ENCODE data around the gene ALS2CL.

Gene ALS2CL

DNA sequence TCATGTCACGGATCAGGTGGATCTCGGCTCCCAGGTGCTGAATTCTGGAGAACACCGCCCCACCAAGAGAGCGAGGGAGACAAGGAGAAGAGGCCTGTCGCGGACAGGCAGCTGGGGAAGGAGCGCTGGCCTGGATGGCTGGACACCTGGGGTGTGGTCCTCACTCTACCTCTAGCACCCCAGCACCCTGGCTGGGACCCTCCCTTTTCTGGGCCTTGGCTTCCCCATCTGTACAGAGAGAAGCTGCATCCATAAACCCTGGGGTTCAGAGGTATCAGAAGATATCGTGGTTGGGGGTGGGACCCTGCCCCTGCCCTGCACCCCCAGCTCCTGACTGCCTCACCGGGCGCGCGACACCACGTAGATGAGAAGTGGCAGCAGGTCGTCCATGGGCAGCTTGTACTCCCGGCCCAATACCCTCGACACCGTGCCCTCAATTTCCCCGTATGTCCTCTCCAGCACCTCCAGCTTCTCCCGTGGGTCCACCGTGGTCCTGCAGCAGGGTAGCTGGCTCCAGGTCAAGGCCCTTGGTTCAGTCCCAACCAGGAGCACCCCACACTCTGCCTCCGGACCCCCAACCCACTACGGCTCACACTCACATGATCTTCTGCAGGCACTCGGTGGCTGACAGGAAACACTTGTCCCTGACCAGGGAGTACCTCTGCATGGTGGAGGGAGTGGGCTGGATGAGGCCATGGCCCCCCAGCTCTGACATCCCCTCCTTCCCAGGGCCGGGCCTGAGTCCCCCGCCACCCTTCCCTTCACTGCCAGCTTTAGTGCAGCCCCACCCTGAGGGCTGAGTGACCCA is 21.7 kb downstream of the ALS2CL start:
- H3K27ac ChIP-seq (ENCODE audit: low read length) = no peak overlapping the region
- no peak overlapping the region for H2AFZ ChIP-seq (ENCODE audit: low read depth, low read length)
- H3K36me3 ChIP-seq (ENCODE audit: insufficient read depth, low read length) = no peaks in the 10 kb centered on the region
- H3K4me2 ChIP-seq (ENCODE audit: insufficient read depth, low read length) = no peak overlapping the region
- H3K27me3 ChIP-seq (ENCODE audit: insufficient read depth, low read length, poor library complexity) = no peaks in the 10 kb centered on the region
- ATAC-seq (ENCODE audit: insufficient read depth, low read depth) (no peak), DNase-seq (no peak)
- H3K4me3 ChIP-seq (ENCODE audit: low read depth in 1 of 2, low read length in 2 of 2) = no peak overlapping the region
- no peaks in the 10 kb centered on the region for H3K9me3 ChIP-seq (ENCODE audit: insufficient read depth, low read length, severe bottlenecking)
- no peaks in the 10 kb centered on the region for H4K20me1 ChIP-seq (ENCODE audit: insufficient read depth, low read length)
- H3K4me1 ChIP-seq (ENCODE audit: insufficient read depth, low read length) = no peaks in the 10 kb centered on the region
- H3K9ac ChIP-seq (ENCODE audit: low read depth, low read length) = no peak overlapping the region
- H3K79me2 ChIP-seq (ENCODE audit: insufficient read depth, low read length) = no peaks in the 10 kb centered on the region
- TF ChIP-seq, protein P1, sequence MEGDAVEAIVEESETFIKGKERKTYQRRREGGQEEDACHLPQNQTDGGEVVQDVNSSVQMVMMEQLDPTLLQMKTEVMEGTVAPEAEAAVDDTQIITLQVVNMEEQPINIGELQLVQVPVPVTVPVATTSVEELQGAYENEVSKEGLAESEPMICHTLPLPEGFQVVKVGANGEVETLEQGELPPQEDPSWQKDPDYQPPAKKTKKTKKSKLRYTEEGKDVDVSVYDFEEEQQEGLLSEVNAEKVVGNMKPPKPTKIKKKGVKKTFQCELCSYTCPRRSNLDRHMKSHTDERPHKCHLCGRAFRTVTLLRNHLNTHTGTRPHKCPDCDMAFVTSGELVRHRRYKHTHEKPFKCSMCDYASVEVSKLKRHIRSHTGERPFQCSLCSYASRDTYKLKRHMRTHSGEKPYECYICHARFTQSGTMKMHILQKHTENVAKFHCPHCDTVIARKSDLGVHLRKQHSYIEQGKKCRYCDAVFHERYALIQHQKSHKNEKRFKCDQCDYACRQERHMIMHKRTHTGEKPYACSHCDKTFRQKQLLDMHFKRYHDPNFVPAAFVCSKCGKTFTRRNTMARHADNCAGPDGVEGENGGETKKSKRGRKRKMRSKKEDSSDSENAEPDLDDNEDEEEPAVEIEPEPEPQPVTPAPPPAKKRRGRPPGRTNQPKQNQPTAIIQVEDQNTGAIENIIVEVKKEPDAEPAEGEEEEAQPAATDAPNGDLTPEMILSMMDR (IDR thresholded peaks at IDR 0.05; ENCODE audit: borderline replicate concordance, extremely low read depth, low read length, poor library complexity, severe bottlenecking) = no peak
- no peak for TF ChIP-seq EZH2 (IDR thresholded peaks at IDR 0.05; ENCODE audit: borderline replicate concordance, low read depth, low read length, severe bottlenecking)

GRCh38 chr3:46670891-46671427 is 22.5 kb downstream of the ALS2CL start:
- no peaks in the 10 kb centered on the region for H3K4me1 ChIP-seq (ENCODE audit: insufficient read depth, low read length)
- ATAC-seq (ENCODE audit: insufficient read depth, low read depth) (no peak), DNase-seq (no peak)
- no peak overlapping the region for H3K27ac ChIP-seq (ENCODE audit: low read length)
- no peak overlapping the region for H3K4me3 ChIP-seq (ENCODE audit: low read depth in 1 of 2, low read length in 2 of 2)
- no peaks in the 10 kb centered on the region for H3K9me3 ChIP-seq (ENCODE audit: insufficient read depth, low read length, severe bottlenecking)
- H3K36me3 ChIP-seq (ENCODE audit: insufficient read depth, low read length) = no peaks in the 10 kb centered on the region
- H3K79me2 ChIP-seq (ENCODE audit: insufficient read depth, low read length) = no peaks in the 10 kb centered on the region
- H2AFZ ChIP-seq (ENCODE audit: low read depth, low read length) = no peak overlapping the region
- H3K4me2 ChIP-seq (ENCODE audit: insufficient read depth, low read length) = no peak overlapping the region
- no peak overlapping the region for H3K9ac ChIP-seq (ENCODE audit: low read depth, low read length)
- TF ChIP-seq, protein P1 (IDR thresholded peaks at IDR 0.05; ENCODE audit: borderline replicate concordance, extremely low read depth, low read length, poor library complexity, severe bottlenecking) = no peak
- no peak for TF ChIP-seq EZH2 (IDR thresholded peaks at IDR 0.05; ENCODE audit: borderline replicate concordance, low read depth, low read length, severe bottlenecking)
- H4K20me1 ChIP-seq (ENCODE audit: insufficient read depth, low read length) = no peaks in the 10 kb centered on the region
- H3K27me3 ChIP-seq (ENCODE audit: insufficient read depth, low read length, poor library complexity) = no peaks in the 10 kb centered on the region

DNA sequence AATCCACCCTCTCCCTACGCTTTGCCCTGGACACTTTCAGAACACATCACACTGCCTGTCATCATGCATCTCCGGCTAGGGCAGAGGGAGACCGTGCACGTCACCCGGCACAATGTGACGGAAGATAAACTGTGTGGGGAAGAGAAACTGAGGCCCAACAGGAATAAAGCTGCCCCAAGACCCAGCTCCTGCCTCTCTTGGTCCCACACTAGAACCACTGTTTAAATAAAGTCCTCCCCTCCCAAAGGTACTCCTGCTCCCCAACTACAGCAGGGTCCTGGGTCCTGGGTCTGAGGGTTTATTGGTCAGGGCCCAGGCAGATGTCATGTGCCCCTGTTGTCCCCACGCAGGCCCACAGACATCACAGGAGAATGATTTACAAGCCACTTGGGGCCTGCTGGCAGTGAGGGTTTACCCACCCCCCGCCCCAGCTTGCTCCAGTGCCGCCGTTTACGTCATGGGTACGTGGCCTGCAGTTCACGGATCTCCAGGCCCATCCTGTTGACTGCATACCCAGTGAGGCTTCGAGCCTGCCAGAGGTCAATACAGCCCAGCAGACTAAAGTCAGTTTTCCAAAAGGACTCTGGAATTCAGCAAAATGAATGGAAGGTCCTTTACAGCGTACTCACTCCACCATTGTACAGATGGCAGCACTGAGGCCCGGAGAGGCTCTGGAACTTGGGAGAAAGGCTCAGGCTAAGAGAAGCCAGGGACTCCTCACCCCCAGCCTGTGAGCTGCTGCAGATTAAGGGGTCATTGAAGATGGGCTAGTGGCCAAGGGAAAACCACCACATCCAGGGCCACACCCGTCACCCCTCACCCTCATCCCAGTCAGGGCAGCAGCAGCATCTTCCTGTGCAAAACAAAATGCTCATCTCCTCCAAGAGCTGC is 23.2 kb downstream of the ALS2CL start:
- H3K27me3 ChIP-seq (ENCODE audit: insufficient read depth, low read length, poor library complexity) = no peaks in the 10 kb centered on the region
- H3K9me3 ChIP-seq (ENCODE audit: insufficient read depth, low read length, severe bottlenecking) = no peaks in the 10 kb centered on the region
- H3K9ac ChIP-seq (ENCODE audit: low read depth, low read length) = no peak overlapping the region
- H4K20me1 ChIP-seq (ENCODE audit: insufficient read depth, low read length) = no peaks in the 10 kb centered on the region
- H3K27ac ChIP-seq (ENCODE audit: low read length) = no peak overlapping the region
- no peaks in the 10 kb centered on the region for H3K4me1 ChIP-seq (ENCODE audit: insufficient read depth, low read length)
- ATAC-seq (ENCODE audit: insufficient read depth, low read depth) (no peak), DNase-seq (no peak)
- no peaks in the 10 kb centered on the region for H3K79me2 ChIP-seq (ENCODE audit: insufficient read depth, low read length)
- no peak overlapping the region for H2AFZ ChIP-seq (ENCODE audit: low read depth, low read length)
- no peaks in the 10 kb centered on the region for H3K36me3 ChIP-seq (ENCODE audit: insufficient read depth, low read length)
- H3K4me3 ChIP-seq (ENCODE audit: low read depth in 1 of 2, low read length in 2 of 2) = no peak overlapping the region
- TF ChIP-seq EZH2 (IDR thresholded peaks at IDR 0.05; ENCODE audit: borderline replicate concordance, low read depth, low read length, severe bottlenecking) = no peak
- TF ChIP-seq, protein P1 (IDR thresholded peaks at IDR 0.05; ENCODE audit: borderline replicate concordance, extremely low read depth, low read length, poor library complexity, severe bottlenecking) = no peak
- no peak overlapping the region for H3K4me2 ChIP-seq (ENCODE audit: insufficient read depth, low read length)
